SU-DHL-6 (cell line): Measurements from ENCODE around the gene IL21.

Experiments
- CTCF ChIP-seq: fragments of 200-600 bp; sonication (generic); IDR thresholded peaks from one replicate; pipeline ENCODE4 v1.5.1; 2017; ENCODE audit warnings: antibody characterized with exemption, mild to moderate bottlenecking, low read length, moderate library complexity; ENCODE audit not compliant: insufficient read depth, poor library complexity, severe bottlenecking
- EZH2phosphoT487 ChIP-seq: fragments of 200-600 bp; sonication (generic), shearing (Covaris generic); conservative IDR thresholded peaks from 2 replicates; pipeline ENCODE4 v1.6.1; 2018; ENCODE audit warnings: mild to moderate bottlenecking, antibody characterized with exemption, low read length, moderate library complexity, mixed read lengths

DNA sequence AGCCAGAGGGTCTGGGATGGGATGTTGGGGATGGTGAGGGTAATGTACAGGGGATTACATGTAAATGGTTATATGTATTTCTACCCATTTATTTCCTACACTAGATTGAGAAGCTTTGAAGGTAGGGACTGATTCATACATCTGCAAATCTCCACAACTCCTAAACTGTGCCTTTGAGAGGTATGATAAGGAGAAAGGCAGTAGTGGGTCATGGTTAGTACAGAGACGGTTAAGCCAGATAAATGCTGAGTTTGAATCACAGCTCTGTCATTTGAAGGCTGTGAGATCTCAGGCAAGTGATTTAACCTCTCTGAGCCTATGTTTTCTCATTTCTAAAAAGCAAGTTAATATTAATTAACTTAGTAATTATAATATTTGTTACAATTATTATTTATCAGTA lies 29.3 kb upstream of the IL21 start:
- TF ChIP-seq EZH2phosphoT487 (no peak), CTCF (no peak)
